Cortex of kidney (tissue), 1 donor: ENCODE data around the gene FNDC3B.

Experiments
- DNase-seq: peaks from one replicate; lab custom pipeline; 2025; lab: John Stamatoyannopoulos, UW

FNDC3B gene

GRCh38 chr3:172150913-172151650 lies 111.7 kb downstream of the FNDC3B start:
- DNase-seq = no peak

GRCh38 chr3:172151651-172152649 lies 112.6 kb downstream of the FNDC3B start:
- DNase-seq = no peak

- DNase-seq = no peak
Observed at GRCh38 chr3:172152874-172153273, 113.5 kb downstream of the FNDC3B start.

GRCh38 chr3:172153335-172153861 lies 114.0 kb downstream of the FNDC3B start:
- no peak for DNase-seq

- no peak for DNase-seq
Observed at GRCh38 chr3:172154768-172155664, 115.6 kb downstream of the FNDC3B start.

GRCh38 chr3:172155897-172156585 lies 116.7 kb downstream of the FNDC3B start:
- no peak for DNase-seq

GRCh38 chr3:172156586-172156955 lies 117.2 kb downstream of the FNDC3B start:
- no peak for DNase-seq

- no peak for DNase-seq
Observed at GRCh38 chr3:172157564-172158258, 118.3 kb downstream of the FNDC3B start.

GRCh38 chr3:172158741-172159140 lies 119.4 kb downstream of the FNDC3B start:
- no peak for DNase-seq

- DNase-seq = no peak
Observed at GRCh38 chr3:172159376-172159775, 120.0 kb downstream of the FNDC3B start.

- no peak for DNase-seq
Observed at GRCh38 chr3:172159962-172160538, 120.7 kb downstream of the FNDC3B start.

GRCh38 chr3:172161133-172161789 lies 121.9 kb downstream of the FNDC3B start:
- no peak for DNase-seq

- no peak for DNase-seq
Observed at GRCh38 chr3:172161959-172162358, 122.6 kb downstream of the FNDC3B start.

- DNase-seq = no peak
Observed at GRCh38 chr3:172163320-172163719, 123.9 kb downstream of the FNDC3B start.

- no peak for DNase-seq
Observed at GRCh38 chr3:172164620-172165362, 125.4 kb downstream of the FNDC3B start.

- no peak for DNase-seq
Observed at GRCh38 chr3:172166261-172166660, 126.9 kb downstream of the FNDC3B start.

- no peak for DNase-seq
Observed at GRCh38 chr3:172166890-172167289, 127.5 kb downstream of the FNDC3B start.

GRCh38 chr3:172167892-172168648 lies 128.7 kb downstream of the FNDC3B start:
- DNase-seq = no peak
